GM18526 (cell line): ENCODE data around the gene SPIN2A.

Source experiments
- POLR2A ChIP-seq: IDR thresholded peaks from 3 replicates; pipeline ENCODE4 v1.6.1; 2011; ENCODE audit not compliant: insufficient read length; ENCODE audit errors: extremely low read depth

The SPIN2A gene

DNA sequence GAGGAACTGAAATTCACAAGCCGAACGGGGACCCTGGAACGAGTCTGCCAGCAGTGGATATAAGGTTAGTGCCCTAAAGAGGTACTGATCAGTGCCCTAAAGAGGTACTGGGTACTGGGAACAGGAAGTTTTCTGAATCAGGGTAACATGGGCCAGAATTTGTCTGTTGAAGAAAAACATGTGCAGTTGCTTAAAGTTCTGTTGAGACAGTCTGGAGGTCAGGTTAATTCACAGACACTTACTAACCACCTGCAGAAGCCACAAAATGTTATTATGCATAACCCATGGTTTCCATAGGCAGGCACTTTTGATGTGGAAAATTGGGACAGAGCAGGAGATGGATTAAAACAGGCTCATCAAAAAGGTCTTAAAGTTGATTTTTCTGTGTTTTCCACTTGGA is 33.7 kb downstream of the SPIN2A start:
- no peak for TF ChIP-seq POLR2A
